Kidney epithelial cell (primary cell): ENCODE data around the gene PTPRD. TPM values are rescaled to one million over a fixed set of nuclear protein-coding genes. Genes with fewer than 3 reads are reported as not detected.

Experiments used
- DNase-seq: peaks from one replicate; pipeline ENCODE4 v3.0.0-alpha.2; 2010; ENCODE audit warnings: low read depth
- H3K27me3 ChIP-seq: 2 replicates; pipeline ENCODE4 v1.6.0; 2011; ENCODE audit warnings: low read length; ENCODE audit not compliant: control insufficient read depth, insufficient read depth
- H3K36me3 ChIP-seq: 2 replicates; pipeline ENCODE4 v1.5.1; 2011; ENCODE audit warnings: low read length; ENCODE audit not compliant: control insufficient read depth, insufficient read depth
- H3K4me3 ChIP-seq: 2 replicates; pipeline ENCODE4 v1.5.1; 2011; ENCODE audit warnings: low read depth, mild to moderate bottlenecking, control low read depth, low read length
- CTCF ChIP-seq: IDR thresholded peaks from 2 replicates; pipeline ENCODE4 v1.5.1; 2011; ENCODE audit warnings: mild to moderate bottlenecking, moderate library complexity, low read length, control low read depth, inconsistent platforms; ENCODE audit not compliant: insufficient read depth, poor library complexity, severe bottlenecking
- total RNA-seq: library from RNA; depleted of rRNA; stranded (reverse); fragments of >200 nt; gene quantifications from 2 replicates; pipeline ENCODE4 v1.2.3, GENCODE V29; 2015

PTPRD gene
- total RNA-seq, 1 donor from 2014 or later: 18.8 TPM

DNA sequence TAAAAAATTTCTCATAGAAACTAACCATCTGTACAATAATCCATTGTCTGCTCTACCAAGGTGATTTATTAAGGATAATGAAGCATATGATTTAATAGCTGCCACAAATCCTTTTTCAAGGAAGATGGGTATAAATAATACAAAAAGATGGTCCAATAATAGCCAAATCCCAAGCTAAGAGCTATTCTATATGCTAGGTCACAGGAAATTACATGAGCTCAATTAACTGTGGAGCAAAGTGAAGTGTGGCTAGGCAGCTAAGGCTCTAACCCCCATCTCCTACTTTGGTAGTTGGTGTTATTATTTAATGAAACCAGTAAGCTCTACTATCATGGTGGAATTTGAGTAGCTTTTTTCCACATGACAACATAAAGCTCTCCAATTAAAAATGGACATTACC lies 1768.3 kb downstream of the PTPRD start:
- no peak for TF ChIP-seq CTCF
- Histone ChIP-seq H3K4me3 (no peak overlapping the region), H3K36me3 (no peaks in the 10 kb centered on the region), H3K27me3 (no peaks in the 10 kb centered on the region)
- no peak for DNase-seq

DNA sequence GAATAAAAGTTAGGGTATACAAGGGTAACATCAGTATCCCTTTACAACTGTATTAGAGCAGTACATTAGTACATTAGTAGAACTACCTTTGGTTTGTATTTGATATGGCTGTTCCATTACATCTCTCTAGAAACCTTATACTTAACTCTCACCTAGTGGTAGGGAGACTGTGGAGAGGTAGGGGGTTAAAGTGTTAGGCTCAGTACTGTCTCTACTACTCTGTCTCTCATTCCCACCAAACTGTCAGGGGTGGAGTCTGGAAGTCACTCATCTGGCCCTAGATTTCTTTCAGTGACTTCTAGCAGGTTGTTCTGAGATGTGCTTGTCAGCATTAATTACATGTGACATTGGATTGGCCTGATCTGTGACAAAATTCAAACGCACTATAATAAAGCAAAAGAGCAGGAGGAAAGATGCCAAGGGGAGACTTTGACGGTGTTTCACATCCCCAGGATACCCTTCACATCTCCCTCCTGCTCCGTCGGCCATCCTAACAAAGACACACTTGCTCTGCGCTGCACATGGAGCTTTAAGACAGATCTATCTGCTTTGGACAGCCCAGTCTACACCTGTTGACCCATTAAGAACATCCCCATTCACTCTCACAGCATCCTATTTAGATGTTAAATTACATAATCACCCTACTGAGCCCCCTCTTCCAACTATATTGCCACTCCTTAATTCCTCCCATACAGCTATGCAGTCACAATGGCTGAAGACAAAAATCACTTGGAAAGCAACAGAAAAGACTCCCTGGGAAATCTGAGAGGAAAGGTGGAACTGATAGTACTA lies 1770.2 kb downstream of the PTPRD start:
- Histone ChIP-seq H3K36me3 (no peaks in the 10 kb centered on the region), H3K4me3 (no peak overlapping the region), H3K27me3 (no peaks in the 10 kb centered on the region)
- no peak for DNase-seq
- TF ChIP-seq CTCF: no peak

DNA sequence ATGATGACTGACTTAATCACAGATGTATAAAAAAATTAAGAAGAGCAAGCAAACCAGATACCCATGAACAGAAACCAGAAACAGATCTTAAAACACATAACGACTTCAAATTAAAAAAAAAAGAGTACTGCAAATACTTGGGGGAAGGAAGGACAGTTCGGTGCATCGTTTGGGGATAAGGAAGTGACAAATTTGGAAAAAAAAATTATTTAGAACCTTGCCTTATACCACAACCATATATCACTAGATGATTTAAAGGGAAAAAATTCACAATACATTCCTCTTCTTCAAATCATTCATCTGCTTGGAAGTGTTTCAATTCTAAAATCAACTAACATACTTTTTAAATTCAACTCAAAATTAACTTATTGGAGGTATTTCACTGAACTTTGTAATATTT lies 1774.7 kb downstream of the PTPRD start:
- DNase-seq: no peak

GRCh38 chr9:8835291-8835690 lies 1777.5 kb downstream of the PTPRD start:
- no peak for TF ChIP-seq CTCF
- H3K36me3 ChIP-seq: no peaks in the 10 kb centered on the region
- no peaks in the 10 kb centered on the region for H3K27me3 ChIP-seq
- DNase-seq: no peak
- H3K4me3 ChIP-seq: no peak overlapping the region

More for the DNA sequence above, 1774.7 kb downstream of the PTPRD start:
- no peak for TF ChIP-seq CTCF
- no peaks in the 10 kb centered on the region for H3K27me3 ChIP-seq
- H3K36me3 ChIP-seq: no peaks in the 10 kb centered on the region
- H3K4me3 ChIP-seq: no peak overlapping the region

- H3K36me3 ChIP-seq: no peaks in the 10 kb centered on the region
- no peaks in the 10 kb centered on the region for H3K27me3 ChIP-seq
- no peak for DNase-seq
- no peak overlapping the region for H3K4me3 ChIP-seq
- no peak for TF ChIP-seq CTCF
Measured at GRCh38 chr9:8832955-8833354, 1779.8 kb downstream of the PTPRD start.

GRCh38 chr9:8832386-8832785 lies 1780.4 kb downstream of the PTPRD start:
- TF ChIP-seq CTCF: no peak
- no peak overlapping the region for H3K4me3 ChIP-seq
- no peak for DNase-seq
- H3K36me3 ChIP-seq: no peaks in the 10 kb centered on the region
- no peaks in the 10 kb centered on the region for H3K27me3 ChIP-seq
